Heart left ventricle (tissue), 16 donors: ENCODE data around the gene PNKP. TPM values are rescaled to one million over a fixed set of nuclear protein-coding genes. Genes with fewer than 3 reads are reported as not detected.

ENCODE experiments used
- ATAC-seq, 4 donors: fragments of 200-7000 bp; cut with Tn5 transposase; one replicate each; pipeline ENCODE4 v1.9.1; 2020 to 2022; ENCODE audit warnings: moderate library complexity in 4 of 4, mild to moderate bottlenecking in 3 of 4, moderate number of reproducible peaks in 1 of 4
- DNase-seq, 5 donors: peaks; one replicate each; pipeline ENCODE4 v3.0.0-alpha.2; 2020
- H3K27ac ChIP-seq, 12 donors: fragments of 200-600 bp; sonication (generic) in 4 of 12; one replicate each; pipeline versions ENCODE4 v1.5.0 to v1.8.0; 2016 to 2022; ENCODE audit warnings: mild to moderate bottlenecking in 2 of 12
- H3K27me3 ChIP-seq, 9 donors: fragments of 200-600 bp; sonication (generic) in 2 of 9; one replicate each; pipeline versions ENCODE4 v1.5.1 to v1.8.0; 2016 to 2022; ENCODE audit warnings: mild to moderate bottlenecking in 3 of 9
- H3K36me3 ChIP-seq, 9 donors: fragments of 200-600 bp; sonication (generic) in 2 of 9; one replicate each; pipeline versions ENCODE4 v1.5.0 to v1.8.0; 2018 to 2022; ENCODE audit warnings: mild to moderate bottlenecking in 2 of 9
- H3K4me1 ChIP-seq, 12 donors: fragments of 200-600 bp; sonication (generic) in 4 of 12; one replicate each; pipeline versions ENCODE4 v1.5.0 to v1.8.0; 2016 to 2022; ENCODE audit warnings: mild to moderate bottlenecking in 3 of 12
- H3K4me3 ChIP-seq, 12 donors: fragments of 200-600 bp; sonication (generic) in 4 of 12; one replicate each; pipeline versions ENCODE4 v1.5.0 to v1.8.0; 2017 to 2022; ENCODE audit warnings: mild to moderate bottlenecking in 9 of 12, moderate library complexity in 4 of 12
- H3K9me3 ChIP-seq, 12 donors: fragments of 200-600 bp; sonication (generic) in 4 of 12; one replicate each; pipeline versions ENCODE4 v1.5.0 to v1.8.0; 2016 to 2022; ENCODE audit warnings: mild to moderate bottlenecking in 1 of 12
- POLR2A ChIP-seq, 2 donors: fragments of 450-650 bp; IDR thresholded peaks; one replicate each; pipeline ENCODE4 v1.6.1; 2017; ENCODE audit warnings: antibody characterized with exemption in 2 of 2, mild to moderate bottlenecking in 2 of 2, moderate library complexity in 2 of 2
- whole genome bisulfite sequencing, 4 donors: extraction: QIAGEN DNeasy Blood & Tissue Kit in 2 of 4; methylation state at CpG; one replicate each; pipeline versions ENCODE4 v1.1.5 to v1.1.7; 2013 to 2018; 5-methylcytosine and 5-hydroxymethylcytosine counted together
- intact Hi-C, 10 donors: fragments of 100-400 bp; cut with DNase I; formaldehyde crosslinking; loops; one replicate each; pipeline versions ENCODE4 v1.11.1 to v1.14.2; 2022
- polyA plus RNA-seq, 2 donors: library from polyadenylated mRNA; stranded (reverse); fragments of 200-250 nt; gene quantifications; one replicate each; pipeline ENCODE4 v1.2.3, GENCODE V29; 2013
- total RNA-seq, 9 donors: library from RNA; depleted of rRNA in 2 of 9; stranded (reverse); fragments of >200 nt in 2 of 9; fragmentation: NEBNext Ultra II Directional in 3 of 9; extraction: Animal tissue kit (Norgen Biotek cat#: 25700) in 3 of 9; gene quantifications; one replicate each; pipeline versions ENCODE4 v1.1.0 to v1.2.4, GENCODE V29; 2016 to 2023
- TF ChIP-seq, protein P1 (sequence below), 12 donors: fragments of 200-600 bp; sonication (generic) in 4 of 12; IDR thresholded peaks; one replicate each; pipeline versions ENCODE4 v1.5.0 to v1.8.0; 2018 to 2022; ENCODE audit warnings: antibody characterized with exemption in 12 of 12, mild to moderate bottlenecking in 5 of 12
- donor health status: ischemic (EF 13 %, LVEDD 7.1; RV severe dilation, severe dysfunction).
- donor health status: healthy with polysubstance abuse.
- donor health status: DM: no; HTN: yes; CAD: no.
- donor health status: DM: no; HTN: no; CAD: no.
- donor health status: ischemic (EF 25% LVEDD 6.9; RV normal size, moderate dysfunction).
- donor health status: ischemic (EF 25% LVEDD 5.7; RV mildly dilated, moderate dysfunction).
- donor health status: healthy.
- donor health status: DM: yes; HTN: yes; CAD: no.
- donor health status: ischemic (EF 35%, LVEDD 5.7; RV mildly dilated, moderate dysfunction).
- donor health status: nonischemic (EF 11% LVEDD 7.7; RV severe dilation, severe dysfunction).
- donor health status: DM: yes; HTN: yes; CAD: no.
- donor health status: PGD.
- donor health status: ischemic (EF 29% LVEDD 5.4; RV normal size, mild dysfunction).
- donor health status: nonischemic (EF 23%, LVEDD 6.1; RV moderate dilation, normal function).

Gene PNKP
- total and polyA plus RNA-seq, 11 donors, result 26.6 to 57.0 (median 36.8) TPM

DNA sequence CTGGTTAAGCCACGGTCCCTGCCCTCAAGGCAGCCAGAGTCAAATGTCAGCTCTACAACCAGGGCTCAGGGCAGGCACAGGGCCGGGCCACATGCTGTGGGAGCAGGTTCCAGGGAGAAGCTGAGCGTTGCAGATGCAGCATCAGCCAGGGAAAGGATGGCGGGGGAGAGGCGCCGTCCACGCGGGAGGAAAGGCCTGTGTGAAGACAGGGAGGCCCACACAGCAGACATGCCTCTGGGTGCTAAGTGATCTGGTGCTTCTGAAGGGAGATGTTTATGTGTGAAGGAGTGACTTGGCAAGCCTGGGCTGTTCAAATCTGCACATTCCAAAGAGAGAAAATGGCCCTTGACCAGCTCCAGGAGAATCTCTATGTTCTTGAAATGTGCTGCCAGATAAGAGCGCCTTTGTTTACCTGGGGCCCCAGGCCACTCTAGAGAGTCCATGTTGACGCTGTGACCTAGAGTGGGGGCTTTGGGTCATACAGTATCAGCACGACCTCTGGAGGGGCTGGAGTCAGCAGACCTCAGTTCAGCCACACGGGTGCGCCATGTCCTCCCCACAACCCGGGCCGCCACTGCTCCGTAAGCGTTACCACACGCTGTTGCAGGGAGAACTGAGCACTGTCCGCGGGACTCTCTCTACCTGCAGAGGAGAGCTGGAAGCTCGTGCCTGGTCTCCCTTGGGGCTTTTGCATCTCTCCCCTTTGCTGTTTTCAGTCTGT lies 45.7 kb upstream of the PNKP start:
- Histone ChIP-seq H3K9me3 (no peaks in the 10 kb centered on the region), H3K27ac (peak overlapping the region in 1 of 12 donors; percentile 49), H3K4me1 (peaks cover 0 to 47% (median 4%) of the 10 kb centered on the region in 12 donors), H3K27me3 (no peaks in the 10 kb centered on the region), H3K36me3 (peaks cover 0 to 74% (median 42%) of the 10 kb centered on the region in 9 donors), H3K4me3 (no peak overlapping the region)
- TF ChIP-seq, protein P1, sequence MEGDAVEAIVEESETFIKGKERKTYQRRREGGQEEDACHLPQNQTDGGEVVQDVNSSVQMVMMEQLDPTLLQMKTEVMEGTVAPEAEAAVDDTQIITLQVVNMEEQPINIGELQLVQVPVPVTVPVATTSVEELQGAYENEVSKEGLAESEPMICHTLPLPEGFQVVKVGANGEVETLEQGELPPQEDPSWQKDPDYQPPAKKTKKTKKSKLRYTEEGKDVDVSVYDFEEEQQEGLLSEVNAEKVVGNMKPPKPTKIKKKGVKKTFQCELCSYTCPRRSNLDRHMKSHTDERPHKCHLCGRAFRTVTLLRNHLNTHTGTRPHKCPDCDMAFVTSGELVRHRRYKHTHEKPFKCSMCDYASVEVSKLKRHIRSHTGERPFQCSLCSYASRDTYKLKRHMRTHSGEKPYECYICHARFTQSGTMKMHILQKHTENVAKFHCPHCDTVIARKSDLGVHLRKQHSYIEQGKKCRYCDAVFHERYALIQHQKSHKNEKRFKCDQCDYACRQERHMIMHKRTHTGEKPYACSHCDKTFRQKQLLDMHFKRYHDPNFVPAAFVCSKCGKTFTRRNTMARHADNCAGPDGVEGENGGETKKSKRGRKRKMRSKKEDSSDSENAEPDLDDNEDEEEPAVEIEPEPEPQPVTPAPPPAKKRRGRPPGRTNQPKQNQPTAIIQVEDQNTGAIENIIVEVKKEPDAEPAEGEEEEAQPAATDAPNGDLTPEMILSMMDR (IDR thresholded peaks at IDR 0.05), result no peak
- DNase-seq (peak in 1 of 5 donors; percentile 51), ATAC-seq (no peak)
- WGBS, 4 donors, result 80 to 86% (median 83%) methylated on average over 21 of the region's 21 CpGs
- intact Hi-C loops, result no loop called here

DNA sequence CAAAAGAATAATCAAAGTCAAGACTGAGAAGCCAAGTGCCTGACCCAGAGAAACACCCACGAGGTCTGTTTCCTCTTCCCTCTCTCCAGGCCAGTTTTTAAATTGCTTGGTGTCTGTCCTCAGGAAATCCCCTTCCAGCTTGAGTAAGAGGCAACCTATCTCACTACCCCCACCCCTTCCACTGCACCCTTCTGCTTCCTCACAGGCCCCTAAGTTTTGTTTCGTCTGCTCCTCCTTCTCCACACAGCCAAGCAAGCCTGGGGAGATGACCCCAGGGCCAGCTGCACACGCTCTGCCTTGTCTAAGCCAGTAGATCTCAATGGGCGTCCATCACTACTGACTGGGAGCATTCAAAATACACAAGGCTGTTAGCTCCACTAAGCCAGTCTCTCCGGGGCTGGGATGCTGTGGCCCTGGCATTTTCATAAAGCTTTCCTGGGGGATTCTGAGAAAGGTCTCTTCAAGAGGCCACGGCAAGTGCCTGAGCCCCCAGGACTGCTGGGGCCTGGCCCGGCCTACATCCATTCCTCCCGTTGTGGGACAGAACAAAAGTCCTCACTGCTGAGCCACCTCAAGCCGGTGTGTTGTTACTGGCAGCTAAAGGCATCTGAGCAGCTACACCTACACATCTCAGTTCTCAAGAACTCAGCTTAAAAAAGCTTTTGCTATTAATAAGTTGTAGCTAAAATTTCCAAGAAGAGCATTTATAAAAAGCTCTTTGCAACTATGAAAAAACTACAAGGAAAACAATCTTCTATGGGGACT lies 44.2 kb upstream of the PNKP start:
- no peak overlapping the region for H3K4me3 ChIP-seq
- peaks cover 0 to 76% (median 50%) of the 10 kb centered on the region in 9 donors for H3K36me3 ChIP-seq
- peak overlapping the region in 3 of 12 donors; percentile 29 to 90 (median 38) for H3K27ac ChIP-seq
- ATAC-seq (peak in 3 of 4 donors; percentile 24 to 62 (median 47)), DNase-seq (peak in 1 of 5 donors; percentile 39)
- intact Hi-C loops, result no loop called here
- peaks cover 0 to 37% (median 4%) of the 10 kb centered on the region in 12 donors for H3K4me1 ChIP-seq
- WGBS, 4 donors, result 61 to 71% (median 65%) methylated on average over 9 of the region's 9 CpGs
- TF ChIP-seq POLR2A (IDR thresholded peaks at IDR 0.05), result no peak
- TF ChIP-seq, protein P1 (IDR thresholded peaks at IDR 0.05), result no peak
- H3K9me3 ChIP-seq, result no peaks in the 10 kb centered on the region
- no peaks in the 10 kb centered on the region for H3K27me3 ChIP-seq

DNA sequence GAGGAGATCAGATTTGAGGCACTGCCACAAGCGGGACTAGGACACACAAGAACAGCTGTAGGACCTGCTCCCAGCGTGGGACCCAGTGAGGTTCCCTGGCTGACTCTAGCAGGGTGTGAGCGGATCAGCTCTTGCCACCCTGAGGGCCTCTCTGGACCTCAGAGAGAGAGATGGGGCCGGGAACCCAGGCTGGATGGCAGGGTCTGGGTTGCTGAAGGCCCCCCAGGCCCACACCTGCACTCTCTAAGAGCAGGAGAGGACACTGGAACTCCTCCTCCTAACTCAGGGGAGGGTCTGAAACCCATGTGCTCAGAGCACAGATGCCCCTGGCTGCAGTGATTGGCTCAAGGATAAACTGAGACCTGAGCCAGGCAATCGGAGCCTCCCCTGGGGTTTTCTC lies 42.8 kb upstream of the PNKP start:
- TF ChIP-seq, protein P1 (IDR thresholded peaks at IDR 0.05), result no peak
- TF ChIP-seq POLR2A (IDR thresholded peaks at IDR 0.05), result no peak
- H3K36me3 ChIP-seq, result peaks cover 0 to 72% (median 45%) of the 10 kb centered on the region in 9 donors
- no peak overlapping the region for H3K4me3 ChIP-seq
- peak overlapping the region in 1 of 12 donors; percentile 90 for H3K27ac ChIP-seq
- no peaks in the 10 kb centered on the region for H3K9me3 ChIP-seq
- H3K4me1 ChIP-seq, result peaks cover 0 to 37% (median 4%) of the 10 kb centered on the region in 12 donors
- DNase-seq (no peak), ATAC-seq (no peak)
- WGBS, 4 donors, result 94 to 98% (median 96%) methylated on average over 5 of the region's 5 CpGs
- intact Hi-C loops, result no loop called here
- no peaks in the 10 kb centered on the region for H3K27me3 ChIP-seq
